K562 treated with DMSO at 1 percent for 4 hours (cell line): Measurements from ENCODE around the gene SLC35E2B. TPM values are rescaled to one million over a fixed set of nuclear protein-coding genes. Genes with fewer than 3 reads are reported as not detected.

Source experiments
- total RNA-seq: library from RNA; unstranded; fragments of 300-600 nt; gene quantifications from 2 replicates; pipeline ENCODE4 v1.2.3, GENCODE V29; 2022; ENCODE audit not compliant: insufficient read depth

SLC35E2B gene
- total RNA-seq, result 49.7 and 62.8 TPM in 2 replicates

DNA sequence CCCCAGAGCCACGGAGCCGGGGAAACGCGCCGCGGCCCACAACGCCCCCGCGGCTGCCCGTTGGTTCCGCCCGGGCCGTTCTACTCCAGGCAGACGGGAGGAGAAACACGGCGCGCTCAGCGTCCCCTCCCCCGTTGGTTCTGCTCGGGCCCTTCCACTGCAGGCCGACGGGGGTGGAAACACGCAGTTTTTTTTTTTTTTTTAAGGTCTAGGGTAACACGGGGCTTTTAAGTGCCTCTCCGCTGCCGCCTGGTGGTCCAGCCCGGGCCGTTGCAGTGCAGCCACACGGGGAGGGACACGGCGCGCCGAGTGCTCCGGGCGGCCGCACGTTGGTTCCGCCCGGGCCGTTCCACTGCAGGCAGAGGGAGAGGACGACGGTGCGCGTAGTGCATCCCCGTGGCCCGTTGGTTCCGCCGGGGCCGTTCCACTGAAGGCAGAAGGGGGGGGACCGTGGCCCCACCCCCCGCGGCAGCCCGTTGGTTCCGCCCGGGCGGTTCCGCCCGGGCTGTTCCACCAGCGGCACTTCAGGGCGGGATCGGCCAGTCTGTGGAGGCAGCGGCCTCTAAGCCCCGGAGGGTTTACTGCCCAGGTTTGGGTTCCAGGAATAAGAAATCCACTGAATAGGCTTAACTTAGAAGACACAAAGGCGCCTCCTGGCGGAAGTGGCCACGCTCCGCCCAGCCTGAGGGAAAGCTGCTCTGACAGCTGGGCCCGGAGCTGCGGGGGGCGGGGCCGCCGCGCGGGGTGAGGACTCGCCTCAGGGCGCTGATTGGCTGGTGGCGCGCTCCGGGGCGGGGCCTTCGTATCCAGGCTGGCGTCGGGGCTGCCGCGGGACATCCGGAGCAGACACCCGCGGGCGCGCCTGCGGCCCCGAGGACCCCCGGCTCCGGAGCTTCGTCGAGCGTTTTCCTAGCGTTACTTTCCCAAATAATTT is at the start of gene SLC35E2B:
TSS of gene SLC35E2B (minus strand) at position 82 of the 934 bp plus-strand sequence. CDS start 16,096 bp downstream, outside the sequence.

GRCh38 chr1:1724035-1724864 is 31.7 kb upstream of the SLC35E2B start, which contains the start of gene CDK11A:
TSS of gene CDK11A (minus strand) at chr1:1724357. CDS start at chr1:1722818, 1,539 bp downstream.

GRCh38 chr1:1658583-1659549 is 33.7 kb downstream of the SLC35E2B start, which contains the start of gene CDK11B:
TSS of gene CDK11B (minus strand) at chr1:1659004. CDS start at chr1:1657485, 1,519 bp downstream.

GRCh38 chr1:1631782-1632420 is 60.7 kb downstream of the SLC35E2B start, which contains the start of gene MMP23B:
TSS of gene MMP23B (plus strand) at chr1:1632173. CDS start at chr1:1632219, 46 bp downstream.

DNA sequence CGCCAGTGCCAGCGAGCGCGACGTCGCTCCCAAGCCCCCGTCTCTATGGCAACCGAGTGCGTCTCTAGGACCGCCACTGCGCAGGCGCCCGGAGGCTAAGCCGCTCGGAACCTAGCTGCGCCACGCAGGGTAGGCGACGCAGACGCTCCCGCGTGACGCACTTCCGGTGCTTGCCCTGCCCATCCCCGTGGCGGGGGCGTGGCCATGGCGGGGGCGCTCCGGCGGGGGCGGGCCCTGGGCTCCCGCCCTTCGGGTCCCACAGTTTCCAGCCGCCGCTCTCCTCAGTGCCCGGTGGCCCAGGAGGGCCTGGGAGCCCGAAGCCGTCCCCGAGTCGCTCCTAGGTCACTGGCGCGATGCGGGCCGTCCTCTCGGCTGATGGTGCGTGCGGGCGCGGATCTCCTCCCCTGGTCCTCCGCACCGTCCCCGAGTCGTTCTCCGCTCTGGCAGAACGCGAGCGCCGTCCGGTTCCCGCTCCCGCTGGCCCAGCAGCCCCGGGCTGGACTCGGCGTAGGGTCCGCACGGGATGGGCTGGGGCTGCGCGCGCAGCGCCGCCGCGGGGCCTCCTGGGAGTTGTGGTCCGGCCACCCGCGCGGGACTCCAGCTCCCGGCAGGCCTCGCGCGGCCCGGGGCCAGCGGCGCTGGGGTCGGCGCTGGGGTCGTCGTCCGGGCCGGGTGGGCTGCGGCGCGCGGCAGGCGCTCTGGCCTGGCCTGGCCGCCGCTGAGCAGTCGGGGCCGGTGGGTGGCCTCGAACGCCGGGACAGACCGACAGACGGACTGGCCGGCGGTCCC is 77.1 kb downstream of the SLC35E2B start, which contains the start of gene MIB2:
TSS of gene MIB2 (plus strand) at position 245 of the 789 bp plus-strand sequence. CDS start 7,953 bp downstream, outside the sequence.

Other genes starting within 250 kb of the SLC35E2B start
- 0.15 TPM in 1 of 2 replicates, not detected in the other for gene ATAD3C, start 243.1 kb downstream of the SLC35E2B start, total RNA-seq
- 16.8 and 24.2 TPM in 2 replicates for gene ATAD3B, start 221.0 kb downstream of the SLC35E2B start, total RNA-seq
- gene ATAD3A, start 180.6 kb downstream of the SLC35E2B start, total RNA-seq, result 81.9 and 86.9 TPM in 2 replicates
- gene TMEM240, start 152.2 kb downstream of the SLC35E2B start, total RNA-seq, result not detected in 2 replicates
- 200 and 228 TPM in 2 replicates for gene SSU72, start 117.9 kb downstream of the SLC35E2B start, total RNA-seq
- 3.3 and 4.2 TPM in 2 replicates for gene FNDC10, start 92.7 kb downstream of the SLC35E2B start, total RNA-seq
- 51.8 and 53.0 TPM in 2 replicates for gene MIB2, start 77.3 kb downstream of the SLC35E2B start, total RNA-seq
- gene MMP23B, start 60.6 kb downstream of the SLC35E2B start, total RNA-seq, result 0.73 TPM in 1 of 2 replicates, not detected in the other
- gene CDK11B, start 33.8 kb downstream of the SLC35E2B start, total RNA-seq, result 38.4 and 40.7 TPM in 2 replicates
- 50.6 and 64.9 TPM in 2 replicates for gene CDK11A, start 31.6 kb upstream of the SLC35E2B start, total RNA-seq
- gene NADK, start 85.7 kb upstream of the SLC35E2B start, total RNA-seq, result 83.4 and 102 TPM in 2 replicates
- 216 and 231 TPM in 2 replicates for gene GNB1, start 198.3 kb upstream of the SLC35E2B start, total RNA-seq
- gene CALML6, start 222.5 kb upstream of the SLC35E2B start, total RNA-seq, result not detected in 2 replicates
- 6.3 and 8.5 TPM in 2 replicates for gene TMEM52, start 226.5 kb upstream of the SLC35E2B start, total RNA-seq